Stimulated activated CD4-positive, alpha-beta T cell treated with anti-CD3 and anti-CD28 coated beads, Interleukin-12 subunit alpha, Interleukin-12 subunit beta, amount 100 ng/mL, for 48 hours (primary cell): ENCODE data around the gene CEL.
"Not testable (repeated sequence)": the region's sequence is repeated elsewhere in the genome, so short reads cannot be mapped to it uniquely, and the experiment has no call there.

Experiments used
- DNase-seq, 3 donors: peaks; one replicate each; pipeline ENCODE4 v3.0.0-alpha.2; 2020; ENCODE audit warnings: low read depth in 2 of 3, low spot score in 1 of 3

The CEL gene

DNA sequence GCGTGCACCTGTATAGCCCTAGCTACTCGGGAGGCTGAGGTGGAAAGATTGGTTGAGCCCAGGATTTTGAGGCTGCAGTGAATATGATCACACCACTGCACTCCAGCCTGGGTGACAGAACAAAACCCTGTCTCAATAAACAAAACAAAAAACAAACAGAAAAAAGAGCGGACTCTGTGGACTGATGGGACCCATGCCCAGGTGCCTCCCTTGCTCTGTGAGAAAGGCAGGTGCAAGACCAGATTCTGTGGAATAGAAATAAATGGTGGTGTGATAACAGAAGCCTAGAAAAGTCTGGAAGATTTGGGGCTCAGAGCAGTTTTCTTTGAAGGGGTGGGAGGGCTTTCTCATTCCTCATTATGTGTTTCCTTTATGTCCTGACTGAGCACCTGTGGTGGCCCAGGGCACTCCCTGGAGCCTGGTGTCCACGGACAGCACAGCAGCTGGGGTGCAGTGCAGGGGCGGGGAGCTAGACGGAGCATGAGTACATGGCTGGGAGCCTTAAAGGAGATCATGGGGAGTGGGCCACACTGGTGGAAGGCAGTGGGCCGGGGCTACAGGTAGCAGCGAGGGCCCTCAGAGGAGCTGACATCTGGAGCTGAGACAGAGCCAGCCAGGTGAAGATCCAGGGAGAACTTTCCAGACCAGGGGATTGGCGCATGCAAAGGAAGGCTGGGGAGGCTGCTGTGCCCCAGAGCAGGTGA lies 15.4 kb upstream of the CEL start:
- no peak for DNase-seq

- DNase-seq: no peak
Measured at GRCh38 chr9:133046900-133047295, 14.9 kb upstream of the CEL start.

DNA sequence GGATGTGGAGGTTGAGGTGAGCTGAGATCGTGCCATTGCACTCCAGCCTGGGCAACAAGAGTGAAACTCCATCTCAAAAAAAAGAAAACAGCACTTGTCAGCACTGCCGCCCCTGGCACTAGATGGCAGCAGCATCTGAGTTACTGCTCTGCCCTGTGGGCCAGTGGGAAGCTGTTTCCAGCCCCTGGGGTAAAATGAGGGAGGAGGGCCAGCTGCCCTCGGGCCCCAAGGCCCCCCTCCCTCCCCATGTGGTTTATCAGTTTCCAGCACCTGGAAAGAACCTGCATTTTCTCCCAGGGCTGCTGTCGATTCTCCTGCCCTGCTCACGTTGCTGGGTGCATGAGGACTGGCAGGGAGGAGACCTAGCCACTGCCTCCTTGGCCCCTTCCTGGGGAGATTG lies 13.2 kb upstream of the CEL start:
- no peak for DNase-seq

DNA sequence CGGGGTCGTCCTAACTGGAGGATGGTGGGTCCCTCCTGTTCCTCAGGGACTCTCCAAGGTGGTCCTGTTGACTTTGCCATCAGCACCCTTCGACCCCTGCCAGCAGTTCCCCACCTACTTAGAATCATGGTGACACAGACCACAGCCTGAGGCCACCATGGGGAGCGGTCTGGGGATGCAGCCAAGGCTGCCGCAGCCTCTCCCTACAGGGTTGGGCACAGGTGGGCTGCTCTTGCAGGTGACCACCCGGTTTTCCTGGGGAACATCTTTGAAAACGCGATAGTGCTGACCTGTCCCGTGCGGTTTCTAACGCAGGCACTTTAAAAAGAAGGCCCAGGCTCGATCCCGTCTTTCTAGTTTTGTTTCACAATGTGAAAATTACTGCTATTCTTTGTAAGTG lies 12.7 kb upstream of the CEL start:
- DNase-seq: no peak

- DNase-seq: no peak
Measured at GRCh38 chr9:133050142-133050541, 11.6 kb upstream of the CEL start.

GRCh38 chr9:133050781-133051180 lies 11.0 kb upstream of the CEL start:
- no peak for DNase-seq

- no peak for DNase-seq
Measured at GRCh38 chr9:133051281-133051900, 10.4 kb upstream of the CEL start.

DNA sequence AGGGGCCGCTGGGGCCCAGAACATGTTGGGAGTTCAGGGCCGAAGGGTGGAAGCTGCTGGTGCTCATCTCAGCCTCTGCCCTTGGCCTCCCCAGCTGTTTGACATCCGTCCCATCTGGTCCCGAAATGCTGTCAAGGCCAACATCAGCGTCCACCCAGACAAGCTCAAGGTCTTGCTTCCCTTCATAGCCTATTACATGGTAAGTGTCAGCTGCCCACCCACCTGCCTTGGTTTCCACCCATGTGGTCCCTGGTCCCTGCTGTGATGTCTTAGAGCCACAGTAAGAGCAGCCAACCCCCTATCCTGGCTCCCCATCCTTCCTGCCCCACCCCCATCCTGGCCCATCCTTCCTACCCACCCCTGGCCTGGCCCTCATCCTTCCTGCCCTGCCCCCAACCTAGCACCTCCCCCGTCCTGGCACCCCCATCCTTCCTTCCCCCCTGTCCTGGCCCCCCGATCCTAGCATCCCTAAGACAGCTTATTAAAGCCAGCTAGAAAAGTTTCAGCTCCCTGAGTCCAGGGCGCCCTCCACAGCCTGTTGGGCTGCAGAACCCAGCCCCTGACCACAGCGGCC lies 9.7 kb upstream of the CEL start:
- no peak for DNase-seq

GRCh38 chr9:133054194-133054890 lies 7.4 kb upstream of the CEL start:
- DNase-seq: no peak

GRCh38 chr9:133054966-133055365 lies 6.8 kb upstream of the CEL start:
- no peak for DNase-seq

- no peak for DNase-seq
Measured at GRCh38 chr9:133055788-133056420, 5.9 kb upstream of the CEL start.

DNA sequence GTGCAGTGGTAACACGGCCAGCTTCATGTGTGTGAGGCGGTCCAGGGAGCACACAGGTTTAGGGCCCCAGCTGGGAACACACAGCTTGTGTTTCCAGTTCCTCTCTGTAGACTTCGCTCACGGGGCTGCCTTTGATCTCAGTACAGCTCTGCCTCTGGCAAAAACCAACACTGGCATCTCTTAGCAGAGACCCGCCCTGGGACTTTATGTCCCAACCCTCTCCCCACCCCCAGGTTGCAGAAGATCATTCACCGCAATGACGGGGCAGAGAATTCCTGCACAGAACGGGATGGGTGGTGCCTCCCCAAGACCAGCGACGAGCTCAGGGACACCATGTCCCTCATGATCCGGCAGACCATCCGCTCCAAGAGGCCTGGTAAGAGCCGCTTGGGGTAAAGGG lies 5.2 kb upstream of the CEL start:
- no peak for DNase-seq

- no peak for DNase-seq
Measured at GRCh38 chr9:133057006-133057405, 4.8 kb upstream of the CEL start.

DNA sequence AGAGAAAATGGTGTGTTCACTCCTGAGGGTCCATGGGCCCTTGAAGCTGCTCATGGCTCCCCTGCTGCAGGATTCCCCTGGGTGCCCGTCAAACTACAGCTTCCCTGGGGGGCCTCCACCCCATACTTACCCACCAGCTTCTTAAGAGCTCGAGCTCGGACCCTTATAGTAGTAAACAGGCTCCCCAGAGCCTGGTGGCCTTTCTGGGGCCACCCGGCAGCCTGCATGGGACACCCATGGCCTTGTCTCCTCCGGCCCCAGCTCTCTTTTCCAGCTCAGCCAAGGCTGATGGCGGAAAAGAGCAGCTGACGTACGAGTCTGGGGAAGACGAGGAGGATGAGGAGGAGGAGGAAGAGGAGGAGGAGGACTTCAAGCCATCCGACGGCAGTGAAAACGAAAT lies 4.2 kb upstream of the CEL start:
- no peak for DNase-seq

GRCh38 chr9:133058071-133058470 lies 3.7 kb upstream of the CEL start:
- no peak for DNase-seq

DNA sequence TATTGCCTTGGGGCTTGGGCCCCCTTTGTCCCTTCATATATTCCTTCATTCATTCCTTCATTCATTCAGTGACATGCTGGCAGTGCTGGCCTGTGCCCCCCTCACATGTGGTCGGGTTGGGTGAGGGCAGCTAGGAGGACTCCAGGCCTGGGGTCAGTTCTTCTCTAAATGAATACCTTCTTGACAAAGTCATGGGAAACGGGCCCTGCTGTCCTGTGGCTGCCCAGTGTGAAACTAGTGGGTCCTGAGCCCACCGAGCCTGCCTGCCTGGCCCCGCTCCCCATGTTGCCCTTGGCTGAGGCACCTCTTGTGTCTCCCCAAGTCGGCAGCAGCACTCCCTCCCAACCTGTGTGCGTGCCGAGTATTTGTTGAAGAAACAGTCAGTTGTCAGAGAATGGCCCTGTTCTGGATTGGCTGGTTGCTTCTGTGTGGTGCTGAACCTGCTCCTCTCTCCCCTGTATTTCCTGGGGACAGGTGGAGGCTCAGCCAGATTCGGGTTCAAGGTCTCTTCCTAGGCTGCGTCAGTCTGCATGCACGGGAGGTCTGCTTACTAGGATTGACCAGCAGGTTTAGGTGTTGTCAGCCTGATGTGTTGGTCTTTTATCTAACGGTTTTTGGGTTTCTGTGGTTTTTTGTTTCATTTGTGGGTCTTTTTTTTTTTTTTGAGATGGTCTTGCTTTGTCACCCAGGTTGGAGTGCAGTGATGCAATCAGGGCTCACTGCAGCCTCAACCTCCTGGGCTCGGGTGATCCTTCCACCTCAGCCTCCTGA lies 3.0 kb upstream of the CEL start:
- no peak for DNase-seq

DNA sequence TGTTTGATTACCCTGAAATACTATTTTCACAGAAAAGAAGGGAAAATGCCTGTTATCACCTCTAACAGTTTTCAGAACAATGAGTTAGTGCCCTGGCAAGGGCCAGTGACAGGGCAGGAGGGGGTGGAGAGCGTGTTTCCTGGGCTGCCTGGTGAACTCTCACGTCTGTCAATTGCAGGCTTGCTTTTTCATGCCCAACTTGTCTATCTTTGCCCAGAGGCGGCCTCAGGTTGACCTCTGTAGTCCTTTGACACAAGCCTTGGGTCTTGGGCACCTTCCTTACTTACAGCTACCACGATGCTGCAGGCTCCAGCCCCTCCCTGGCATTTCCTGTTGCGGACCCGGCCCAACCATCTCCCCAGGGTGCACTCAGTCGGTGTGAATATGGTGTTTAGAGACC lies 2.2 kb upstream of the CEL start:
- DNase-seq: no peak

DNA sequence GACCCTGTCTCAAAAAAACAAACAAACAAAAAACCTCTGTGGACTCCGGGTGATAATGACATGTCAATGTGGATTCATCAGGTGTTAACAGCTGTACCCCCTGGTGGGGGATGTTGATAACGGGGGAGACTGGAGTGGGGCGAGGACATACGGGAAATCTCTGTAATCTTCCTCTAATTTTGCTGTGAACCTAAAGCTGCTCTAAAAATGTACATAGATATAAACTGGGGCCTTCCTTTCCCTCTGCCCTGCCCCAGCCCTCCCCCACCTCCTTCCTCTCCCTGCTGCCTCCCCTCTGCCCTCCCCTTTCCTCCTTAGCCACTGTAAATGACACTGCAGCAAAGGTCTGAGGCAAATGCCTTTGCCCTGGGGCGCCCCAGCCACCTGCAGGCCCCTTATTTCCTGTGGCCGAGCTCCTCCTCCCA lies 1.4 kb upstream of the CEL start:
- no peak for DNase-seq

GRCh38 chr9:133061019-133061763 lies 590 bp upstream of the CEL start:
- not testable (repeated sequence) for DNase-seq

GRCh38 chr9:133062569-133062968 lies 788 bp downstream of the CEL start:
- DNase-seq: not testable (repeated sequence)
